Erythroblast (primary cell): ENCODE results near the gene SERF1B.
"Not testable (repeated sequence)": the region's sequence is repeated elsewhere in the genome, so short reads cannot be mapped to it uniquely, and the experiment has no call there.

Source experiments
- GATA1 ChIP-seq: IDR thresholded peaks from 2 replicates; pipeline ENCODE4 v1.6.1; 2011; ENCODE audit warnings: low read depth, mild to moderate bottlenecking, control low read depth, low read length, moderate library complexity
- POLR2A ChIP-seq: IDR thresholded peaks from 2 replicates; pipeline ENCODE4 v1.6.1; 2011; ENCODE audit warnings: mild to moderate bottlenecking, low read length

- not testable (repeated sequence) for TF ChIP-seq POLR2A, GATA1
Measured at GRCh38 chr5:70091776-70092175, 66.7 kb downstream of the SERF1B start.
